Dedifferentiated amniotic fluid mesenchymal stem cell (primary cell): ENCODE results near the gene UNC5C.

Experiments
- DNase-seq: peaks from one replicate; pipeline ENCODE4 v3.0.0-alpha.2; 2016; ENCODE audit errors: extremely low spot score

The UNC5C gene

GRCh38 chr4:95548738-95549245 lies at the start of gene UNC5C:
TSS of gene UNC5C (minus strand) at chr4:95548973.
- DNase-seq, result peak; percentile 31

GRCh38 chr4:95596676-95597075 lies 47.9 kb upstream of the UNC5C start:
- no peak for DNase-seq

GRCh38 chr4:95594629-95595028 lies 45.9 kb upstream of the UNC5C start:
- no peak for DNase-seq

GRCh38 chr4:95594013-95594412 lies 45.2 kb upstream of the UNC5C start:
- no peak for DNase-seq

GRCh38 chr4:95591278-95591677 lies 42.5 kb upstream of the UNC5C start:
- DNase-seq, result no peak

- no peak for DNase-seq
Observed at GRCh38 chr4:95590615-95591014, 41.8 kb upstream of the UNC5C start.

- no peak for DNase-seq
Observed at GRCh38 chr4:95585016-95585695, 36.4 kb upstream of the UNC5C start.

GRCh38 chr4:95580226-95580625 lies 31.5 kb upstream of the UNC5C start:
- no peak for DNase-seq

GRCh38 chr4:95572304-95572991 lies 23.7 kb upstream of the UNC5C start:
- no peak for DNase-seq

- DNase-seq, result no peak
Observed at GRCh38 chr4:95571577-95571976, 22.8 kb upstream of the UNC5C start.

- no peak for DNase-seq
Observed at GRCh38 chr4:95563638-95564337, 15.0 kb upstream of the UNC5C start.

GRCh38 chr4:95560774-95561173 lies 12.0 kb upstream of the UNC5C start:
- no peak for DNase-seq

GRCh38 chr4:95556207-95556859 lies 7.6 kb upstream of the UNC5C start:
- DNase-seq, result no peak

- DNase-seq, result no peak
Observed at GRCh38 chr4:95552942-95553550, 4.3 kb upstream of the UNC5C start.

GRCh38 chr4:95551653-95552052 lies 2.9 kb upstream of the UNC5C start:
- DNase-seq, result no peak

- DNase-seq, result peak; percentile 14
Observed at GRCh38 chr4:95550115-95550987, 1.6 kb upstream of the UNC5C start.

- DNase-seq, result peak; percentile 29
Observed at GRCh38 chr4:95549246-95550114, 707 bp upstream of the UNC5C start.

- DNase-seq, result no peak
Observed at GRCh38 chr4:95547715-95548471, 880 bp downstream of the UNC5C start.
